Measurements from ENCODE around the gene LRP1B. TPM values are rescaled to one million over a fixed set of nuclear protein-coding genes. Genes with fewer than 3 reads are reported as not detected.

LRP1B gene
- total and polyA plus RNA-seq, 2 donors (not counting 1 experiment from before 2014, with no cell fraction given), result not detected

- no peak for TF ChIP-seq EZH2 (IDR thresholded peaks at IDR 0.05; ENCODE audit: borderline replicate concordance, insufficient read depth, low read depth, low read length, poor library complexity, severe bottlenecking)
- TF ChIP-seq CTCF (IDR thresholded peaks at IDR 0.05), result no peak
- Histone ChIP-seq H3K9me3 (ENCODE audit: control extremely low read depth in 1 of 3, control insufficient read depth in 2 of 3, insufficient read depth in 1 of 3, low read length in 2 of 3) (no peaks in the 10 kb centered on the region), H3K27ac (ENCODE audit: low read length in 2 of 2) (no peak overlapping the region), H4K20me1 (ENCODE audit: control insufficient read depth, insufficient read depth, low read length, poor library complexity, severe bottlenecking) (no peaks in the 10 kb centered on the region), H3K9ac (ENCODE audit: low read length) (no peak overlapping the region), H3K27me3 (replicated peaks in 1 of 4; ENCODE audit: control extremely low read depth in 1 of 4, control insufficient read depth in 3 of 4, insufficient read depth in 4 of 4, low read length in 3 of 4) (no peaks in the 10 kb centered on the region), H2AFZ (ENCODE audit: insufficient read depth, low read depth, low read length, poor library complexity, severe bottlenecking) (no peak overlapping the region), H3K4me1 (ENCODE audit: control insufficient read depth in 2 of 2, insufficient read depth in 2 of 2, low read length in 2 of 2) (no peaks in the 10 kb centered on the region), H3K4me3 (ENCODE audit: control extremely low read depth in 1 of 5, extremely low read depth in 1 of 5, insufficient read depth in 1 of 5, low read depth in 2 of 5, low read length in 4 of 5) (no peak overlapping the region), H3K4me2 (replicated peaks; ENCODE audit: low read depth, low read length, poor library complexity, severe bottlenecking) (no peak overlapping the region), H3K79me2 (ENCODE audit: control insufficient read depth, insufficient read depth, low read length) (no peaks in the 10 kb centered on the region), H3K36me3 (replicated peaks in 1 of 2; ENCODE audit: control extremely low read depth in 1 of 2, control insufficient read depth in 1 of 2, extremely low read depth in 1 of 2, insufficient read depth in 2 of 2, low read length in 1 of 2) (no peaks in the 10 kb centered on the region)
- Mint-ChIP-seq H3K9me3 (ENCODE audit: insufficient read depth) (no peaks in the 10 kb centered on the region), H3K27me3 (no peaks in the 10 kb centered on the region), H3K4me3 (no peak overlapping the region), H3K4me1 (no peaks in the 10 kb centered on the region), H3K27ac (no peak overlapping the region)
- WGBS (ENCODE audit: insufficient coverage), result 100% methylated on average over 1 of the region's 1 CpG
- POLR2A ChIA-PET, result no interaction called here
- intact Hi-C loops (cut with micrococcal nuclease), result no loop called here
- DNase-seq (no peak), ATAC-seq (ENCODE audit: low read depth) (no peak)
- CTCF ChIA-PET, result no interaction called here
These were observed 748.9 kb downstream of the LRP1B start for GRCh38 chr2:141381946-141382345.

GRCh38 chr2:141380008-141380979, 750.5 kb downstream of the LRP1B start:
- H3K9ac ChIP-seq (ENCODE audit: low read length), result no peak overlapping the region
- Mint-ChIP-seq H3K4me1 (no peaks in the 10 kb centered on the region), H3K4me3 (no peak overlapping the region), H3K9me3 (ENCODE audit: insufficient read depth) (no peaks in the 10 kb centered on the region), H3K27me3 (no peaks in the 10 kb centered on the region), H3K27ac (no peak overlapping the region)
- TF ChIP-seq CTCF (IDR thresholded peaks at IDR 0.05), result no peak
- H3K27me3 ChIP-seq (replicated peaks in 1 of 4; ENCODE audit: control extremely low read depth in 1 of 4, control insufficient read depth in 3 of 4, insufficient read depth in 4 of 4, low read length in 3 of 4), result no peaks in the 10 kb centered on the region
- no peaks in the 10 kb centered on the region for H3K9me3 ChIP-seq (ENCODE audit: control extremely low read depth in 1 of 3, control insufficient read depth in 2 of 3, insufficient read depth in 1 of 3, low read length in 2 of 3)
- no peak overlapping the region for H2AFZ ChIP-seq (ENCODE audit: insufficient read depth, low read depth, low read length, poor library complexity, severe bottlenecking)
- DNase-seq (no peak), ATAC-seq (ENCODE audit: low read depth) (no peak)
- ChIA-PET CTCF (no interaction called here), POLR2A (no interaction called here)
- H3K4me2 ChIP-seq (replicated peaks; ENCODE audit: low read depth, low read length, poor library complexity, severe bottlenecking), result no peak overlapping the region
- 56% methylated on average over 4 of the region's 7 CpGs for WGBS (ENCODE audit: insufficient coverage)
- no peaks in the 10 kb centered on the region for H3K36me3 ChIP-seq (replicated peaks in 1 of 2; ENCODE audit: control extremely low read depth in 1 of 2, control insufficient read depth in 1 of 2, extremely low read depth in 1 of 2, insufficient read depth in 2 of 2, low read length in 1 of 2)
- H3K4me1 ChIP-seq (ENCODE audit: control insufficient read depth in 2 of 2, insufficient read depth in 2 of 2, low read length in 2 of 2), result no peaks in the 10 kb centered on the region
- no peak overlapping the region for H3K4me3 ChIP-seq (ENCODE audit: control extremely low read depth in 1 of 5, extremely low read depth in 1 of 5, insufficient read depth in 1 of 5, low read depth in 2 of 5, low read length in 4 of 5)
- intact Hi-C loops (cut with micrococcal nuclease), result no loop called here
- no peaks in the 10 kb centered on the region for H3K79me2 ChIP-seq (ENCODE audit: control insufficient read depth, insufficient read depth, low read length)
- H3K27ac ChIP-seq (ENCODE audit: low read length in 2 of 2), result no peak overlapping the region
- no peaks in the 10 kb centered on the region for H4K20me1 ChIP-seq (ENCODE audit: control insufficient read depth, insufficient read depth, low read length, poor library complexity, severe bottlenecking)
